K562 (cell line): ENCODE data around the gene IRF3. TPM values are rescaled to one million over a fixed set of nuclear protein-coding genes. Genes with fewer than 3 reads are reported as not detected.

Experiments
- CAMTA2 ChIP-seq: fragments of 250-450 bp; sonication (Bioruptor Pico); conservative IDR thresholded peaks from 2 replicates; pipeline ENCODE4 v1.5.1; 2022
- CBFA2T2 ChIP-seq: fragments of 450-650 bp; conservative IDR thresholded peaks from 2 replicates; pipeline ENCODE4 v1.6.1; 2017; ENCODE audit warnings: mild to moderate bottlenecking
- E2F3 ChIP-seq: fragments of 250-450 bp; sonication (Bioruptor Pico); IDR thresholded peaks from 2 replicates; pipeline ENCODE4 v1.4.0; 2020; ENCODE audit warnings: mild to moderate bottlenecking
- ETV1 ChIP-seq: fragments of 450-650 bp; conservative IDR thresholded peaks from 2 replicates; pipeline ENCODE4 v1.6.1; 2016; ENCODE audit warnings: missing genetic modification characterization, control low read depth, low read depth, missing compliant biosample characterization
- HDAC1 ChIP-seq, 2 experiments: fragments of 450-650 bp; IDR thresholded peaks; 2 replicates each; pipeline ENCODE4 v1.6.1; 2016 to 2017; ENCODE audit warnings: inconsistent platforms in 1 of 2, mild to moderate bottlenecking in 1 of 2, moderate library complexity in 1 of 2
- LEF1 ChIP-seq: fragments of 450-650 bp; IDR thresholded peaks from 2 replicates; pipeline ENCODE4 v1.6.1; 2016; ENCODE audit warnings: mild to moderate bottlenecking
- PHB ChIP-seq: fragments of 250-450 bp; sonication (Bioruptor Pico); IDR thresholded peaks from 2 replicates; pipeline ENCODE4 v1.5.0; 2021
- POLR3G ChIP-seq: IDR thresholded peaks from 2 replicates; pipeline ENCODE4 v1.6.1; 2011; ENCODE audit not compliant: insufficient read length, insufficient replicate concordance; ENCODE audit errors: extremely low read depth
- POU5F1 ChIP-seq: fragments of 150-350 bp; IDR thresholded peaks from 2 replicates; pipeline ENCODE4 v1.6.1; 2014; ENCODE audit warnings: borderline replicate concordance, low read length, low read depth, mild to moderate bottlenecking; ENCODE audit not compliant: partially characterized antibody
- ZC3H4 ChIP-seq: sonication (generic); formaldehyde crosslinking; IDR thresholded peaks from 2 replicates; pipeline ENCODE4 v1.9.0; 2021; ENCODE audit warnings: missing genetic modification reagents, borderline replicate concordance
- ZEB2 ChIP-seq: fragments of 450-650 bp; IDR thresholded peaks from 2 replicates; pipeline ENCODE4 v1.6.1; 2016
- ZNF124 ChIP-seq: sonication (generic); formaldehyde crosslinking; IDR thresholded peaks from 2 replicates; pipeline ENCODE4 v1.8.1; 2022; ENCODE audit warnings: missing genetic modification reagents
- ZNF174 ChIP-seq: fragments of 250-450 bp; sonication (Bioruptor Pico); IDR thresholded peaks from 2 replicates; pipeline ENCODE4 v1.4.0; 2020; ENCODE audit warnings: mild to moderate bottlenecking
- ZNF408 ChIP-seq: fragments of 250-450 bp; sonication (Bioruptor Pico); IDR thresholded peaks from 2 replicates; pipeline ENCODE4 v1.4.0; 2020; ENCODE audit warnings: low read depth, mild to moderate bottlenecking, moderate library complexity
- ZNF436 ChIP-seq: fragments of 250-450, 450-650 bp; sonication (Bioruptor Pico); formaldehyde crosslinking; IDR thresholded peaks from 2 replicates; pipeline ENCODE4 v1.7.0; 2020; ENCODE audit warnings: mild to moderate bottlenecking
- polyA plus RNA-seq, 8 experiments: library from polyadenylated mRNA; depleted of rRNA in 4 of 8; stranded (reverse) in 5 of 8; unstranded in 3 of 8; fragments of >200 nt; fragmentation: Nextera tagmentation in 2 of 8; fragmentation: Illumina TruSeq in 1 of 8; extraction: Ambion mirVana in 2 of 8; extraction: Trizol in 1 of 8; gene quantifications; 2 replicates each; pipeline versions ENCODE4 v1.2.1 to v1.2.3, GENCODE V29; 2011 to 2014; ENCODE audit warnings: inconsistent platforms in 1 of 8, missing spikeins in 1 of 8
- total RNA-seq, 7 experiments: library from RNA; depleted of rRNA in 6 of 7; stranded (reverse); fragments of >200 nt in 6 of 7; fragmentation: Illumina TruSeq in 2 of 7; extraction: Trizol in 2 of 7; gene quantifications; 2 replicates each; pipeline versions ENCODE4 v1.2.1 to v1.2.3, GENCODE V29; 2011 to 2021; ENCODE audit warnings: low replicate concordance in 1 of 7
- TF ChIP-seq, protein P1 (sequence below): sonication (generic); formaldehyde crosslinking; IDR thresholded peaks from 2 replicates; pipeline ENCODE4 v1.8.0; 2023; ENCODE audit warnings: mild to moderate bottlenecking, missing genetic modification reagents
- TF ChIP-seq, protein P2 (sequence below), 2 experiments: IDR thresholded peaks; 2 replicates each; pipeline ENCODE4 v1.6.1; 2011; ENCODE audit warnings: borderline replicate concordance in 1 of 2, control low read depth in 1 of 2, low read depth in 1 of 2, low read length in 1 of 2, mild to moderate bottlenecking in 1 of 2, mixed read lengths in 1 of 2, moderate library complexity in 1 of 2; ENCODE audit not compliant: insufficient read depth in 1 of 2, insufficient read length in 1 of 2, poor library complexity in 1 of 2, severe bottlenecking in 1 of 2; ENCODE audit errors: extremely low read depth in 1 of 2
- TF ChIP-seq, protein P3 (sequence below): fragments of 450-650 bp; IDR thresholded peaks from 2 replicates; pipeline ENCODE4 v1.6.1; 2016
- TF ChIP-seq, protein P4 (sequence below): fragments of 200-400 bp; formaldehyde crosslinking; IDR thresholded peaks from 2 replicates; pipeline ENCODE4 v1.6.1; 2017; ENCODE audit warnings: mild to moderate bottlenecking, low read depth, low read length, moderate library complexity

IRF3 gene
- total and polyA plus RNA-seq, 9 of the 15 experiments (the other 6 are each of a cell fraction or from before 2014, with no cell fraction given): 7.5 to 145 (median 65.4) TPM

DNA sequence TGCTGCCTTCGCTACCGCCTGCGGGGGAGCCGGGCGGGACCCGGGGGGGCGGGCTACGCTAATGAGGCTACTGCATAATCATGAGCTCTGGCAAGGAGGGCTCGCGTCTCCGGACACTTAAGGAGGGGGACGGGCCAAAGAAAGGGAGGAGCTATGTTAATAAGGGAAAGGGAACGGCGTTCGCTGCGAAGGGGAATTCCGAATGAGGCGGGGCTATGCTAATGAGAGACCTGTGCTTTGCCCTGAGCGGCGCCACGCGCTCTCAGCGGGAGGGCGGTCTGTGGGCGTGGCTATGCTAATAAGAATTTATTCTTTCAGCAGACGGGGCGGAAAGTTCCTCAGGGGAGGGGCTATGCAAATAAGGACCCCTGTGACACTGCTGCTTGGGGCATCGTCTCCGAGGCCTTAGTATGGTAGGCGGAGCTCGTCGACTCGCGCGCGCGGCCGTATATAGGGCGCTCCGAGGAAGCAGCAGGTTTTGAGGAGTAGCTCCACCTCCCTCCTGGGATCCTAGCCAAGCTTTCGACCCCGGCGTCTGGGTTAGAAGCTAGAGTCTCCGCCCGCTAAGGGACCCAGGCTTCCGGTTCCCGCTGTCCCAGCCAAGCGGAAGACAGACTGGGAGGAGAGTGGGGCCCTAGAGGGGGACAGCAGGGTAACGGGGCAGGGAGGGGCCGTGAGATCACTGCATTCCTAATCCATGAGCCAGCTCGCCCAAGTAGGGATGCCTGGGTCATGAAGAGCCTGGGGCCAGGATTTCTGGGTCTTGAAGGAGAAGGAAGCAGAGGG is 25.4 kb downstream of the IRF3 start, which contains the start of gene RRAS (continued):
- TF ChIP-seq CBFA2T2 (no peak), ZC3H4 (CRISPR knock-in tag) (no peak), ZEB2 (0 out of 2 replicates have a peak, but pooled peaks have one; percentile 13), ZNF124 (CRISPR knock-in tag) (no peak), POU5F1 (no peak), HDAC1 (IDR thresholded peaks at IDR 0.05) (peak in 1 of 2 experiments; percentile 85; a peak in 2 of 4 replicates), CAMTA2 (CRISPR knock-in tag) (no peak), ZNF174 (CRISPR knock-in tag) (no peak), ZNF408 (no peak), LEF1 (peak; percentile 90), ZNF436 (CRISPR knock-in tag) (no peak), PHB (no peak), E2F3 (CRISPR knock-in tag) (no peak), ETV1 (tag) (peak; percentile 97), POLR3G (no peak)
- TF ChIP-seq, protein P1, sequence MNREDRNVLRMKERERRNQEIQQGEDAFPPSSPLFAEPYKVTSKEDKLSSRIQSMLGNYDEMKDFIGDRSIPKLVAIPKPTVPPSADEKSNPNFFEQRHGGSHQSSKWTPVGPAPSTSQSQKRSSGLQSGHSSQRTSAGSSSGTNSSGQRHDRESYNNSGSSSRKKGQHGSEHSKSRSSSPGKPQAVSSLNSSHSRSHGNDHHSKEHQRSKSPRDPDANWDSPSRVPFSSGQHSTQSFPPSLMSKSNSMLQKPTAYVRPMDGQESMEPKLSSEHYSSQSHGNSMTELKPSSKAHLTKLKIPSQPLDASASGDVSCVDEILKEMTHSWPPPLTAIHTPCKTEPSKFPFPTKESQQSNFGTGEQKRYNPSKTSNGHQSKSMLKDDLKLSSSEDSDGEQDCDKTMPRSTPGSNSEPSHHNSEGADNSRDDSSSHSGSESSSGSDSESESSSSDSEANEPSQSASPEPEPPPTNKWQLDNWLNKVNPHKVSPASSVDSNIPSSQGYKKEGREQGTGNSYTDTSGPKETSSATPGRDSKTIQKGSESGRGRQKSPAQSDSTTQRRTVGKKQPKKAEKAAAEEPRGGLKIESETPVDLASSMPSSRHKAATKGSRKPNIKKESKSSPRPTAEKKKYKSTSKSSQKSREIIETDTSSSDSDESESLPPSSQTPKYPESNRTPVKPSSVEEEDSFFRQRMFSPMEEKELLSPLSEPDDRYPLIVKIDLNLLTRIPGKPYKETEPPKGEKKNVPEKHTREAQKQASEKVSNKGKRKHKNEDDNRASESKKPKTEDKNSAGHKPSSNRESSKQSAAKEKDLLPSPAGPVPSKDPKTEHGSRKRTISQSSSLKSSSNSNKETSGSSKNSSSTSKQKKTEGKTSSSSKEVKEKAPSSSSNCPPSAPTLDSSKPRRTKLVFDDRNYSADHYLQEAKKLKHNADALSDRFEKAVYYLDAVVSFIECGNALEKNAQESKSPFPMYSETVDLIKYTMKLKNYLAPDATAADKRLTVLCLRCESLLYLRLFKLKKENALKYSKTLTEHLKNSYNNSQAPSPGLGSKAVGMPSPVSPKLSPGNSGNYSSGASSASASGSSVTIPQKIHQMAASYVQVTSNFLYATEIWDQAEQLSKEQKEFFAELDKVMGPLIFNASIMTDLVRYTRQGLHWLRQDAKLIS (CRISPR knock-in tag): peak; percentile 81; the same call in 1 of the 2 replicates
- TF ChIP-seq, protein P2, sequence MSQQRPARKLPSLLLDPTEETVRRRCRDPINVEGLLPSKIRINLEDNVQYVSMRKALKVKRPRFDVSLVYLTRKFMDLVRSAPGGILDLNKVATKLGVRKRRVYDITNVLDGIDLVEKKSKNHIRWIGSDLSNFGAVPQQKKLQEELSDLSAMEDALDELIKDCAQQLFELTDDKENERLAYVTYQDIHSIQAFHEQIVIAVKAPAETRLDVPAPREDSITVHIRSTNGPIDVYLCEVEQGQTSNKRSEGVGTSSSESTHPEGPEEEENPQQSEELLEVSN (IDR thresholded peaks at IDR 0.05; ENCODE audit: borderline replicate concordance in 1 of 2, extremely low read depth in 1 of 2, insufficient read depth in 1 of 2, insufficient read length in 1 of 2, low read depth in 1 of 2, low read length in 1 of 2, poor library complexity in 1 of 2, severe bottlenecking in 1 of 2): peak in 1 of 2 experiments; percentile 43
- TF ChIP-seq, protein P3, sequence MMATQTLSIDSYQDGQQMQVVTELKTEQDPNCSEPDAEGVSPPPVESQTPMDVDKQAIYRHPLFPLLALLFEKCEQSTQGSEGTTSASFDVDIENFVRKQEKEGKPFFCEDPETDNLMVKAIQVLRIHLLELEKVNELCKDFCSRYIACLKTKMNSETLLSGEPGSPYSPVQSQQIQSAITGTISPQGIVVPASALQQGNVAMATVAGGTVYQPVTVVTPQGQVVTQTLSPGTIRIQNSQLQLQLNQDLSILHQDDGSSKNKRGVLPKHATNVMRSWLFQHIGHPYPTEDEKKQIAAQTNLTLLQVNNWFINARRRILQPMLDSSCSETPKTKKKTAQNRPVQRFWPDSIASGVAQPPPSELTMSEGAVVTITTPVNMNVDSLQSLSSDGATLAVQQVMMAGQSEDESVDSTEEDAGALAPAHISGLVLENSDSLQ: peak; percentile 69
- TF ChIP-seq, protein P4, sequence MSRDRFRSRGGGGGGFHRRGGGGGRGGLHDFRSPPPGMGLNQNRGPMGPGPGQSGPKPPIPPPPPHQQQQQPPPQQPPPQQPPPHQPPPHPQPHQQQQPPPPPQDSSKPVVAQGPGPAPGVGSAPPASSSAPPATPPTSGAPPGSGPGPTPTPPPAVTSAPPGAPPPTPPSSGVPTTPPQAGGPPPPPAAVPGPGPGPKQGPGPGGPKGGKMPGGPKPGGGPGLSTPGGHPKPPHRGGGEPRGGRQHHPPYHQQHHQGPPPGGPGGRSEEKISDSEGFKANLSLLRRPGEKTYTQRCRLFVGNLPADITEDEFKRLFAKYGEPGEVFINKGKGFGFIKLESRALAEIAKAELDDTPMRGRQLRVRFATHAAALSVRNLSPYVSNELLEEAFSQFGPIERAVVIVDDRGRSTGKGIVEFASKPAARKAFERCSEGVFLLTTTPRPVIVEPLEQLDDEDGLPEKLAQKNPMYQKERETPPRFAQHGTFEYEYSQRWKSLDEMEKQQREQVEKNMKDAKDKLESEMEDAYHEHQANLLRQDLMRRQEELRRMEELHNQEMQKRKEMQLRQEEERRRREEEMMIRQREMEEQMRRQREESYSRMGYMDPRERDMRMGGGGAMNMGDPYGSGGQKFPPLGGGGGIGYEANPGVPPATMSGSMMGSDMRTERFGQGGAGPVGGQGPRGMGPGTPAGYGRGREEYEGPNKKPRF: no peak
